GM08714 (cell line): Measurements from ENCODE around the gene GNL1.
A peak's percentile ranks its signal among the peaks of the same experiment; 100 is the strongest.
"Not testable (repeated sequence)": the region's sequence is repeated elsewhere in the genome, so short reads cannot be mapped to it uniquely, and the experiment has no call there.

Source experiments
- H3K4me3 ChIP-seq: fragments of 200-500 bp; sonication (Bioruptor generic); 2 replicates; pipeline ENCODE4 v1.5.1; 2014; ENCODE audit warnings: mild to moderate bottlenecking, low read length, inconsistent platforms
- ZNF274 ChIP-seq: IDR thresholded peaks from 2 replicates; pipeline ENCODE4 v1.6.1; 2012; ENCODE audit warnings: mild to moderate bottlenecking, low read depth, low read length

Gene GNL1

GRCh38 chr6:30508890-30509736, 47.2 kb downstream of the GNL1 start:
- TF ChIP-seq ZNF274: no peak
- H3K4me3 ChIP-seq: peak overlapping the region; percentile 50; the same call in 1 of the 2 replicates

GRCh38 chr6:30507849-30508827, 48.2 kb downstream of the GNL1 start:
- no peak for TF ChIP-seq ZNF274
- H3K4me3 ChIP-seq: peak overlapping the region; percentile 50; the same call in 1 of the 2 replicates

- no peak for TF ChIP-seq ZNF274
- no peak overlapping the region for H3K4me3 ChIP-seq
Measured at GRCh38 chr6:30500421-30501355, 55.6 kb downstream of the GNL1 start.

GRCh38 chr6:30498705-30499104, 57.6 kb downstream of the GNL1 start:
- not testable (repeated sequence) for H3K4me3 ChIP-seq

GRCh38 chr6:30497714-30498113, 58.6 kb downstream of the GNL1 start:
- TF ChIP-seq ZNF274: no peak
- H3K4me3 ChIP-seq: no peak overlapping the region

- not testable (repeated sequence) for H3K4me3 ChIP-seq
Measured at GRCh38 chr6:30497261-30497599, 59.1 kb downstream of the GNL1 start.

- no peak overlapping the region for H3K4me3 ChIP-seq
- TF ChIP-seq ZNF274: no peak
Measured at GRCh38 chr6:30495993-30496392, 60.3 kb downstream of the GNL1 start.

- not testable (repeated sequence) for H3K4me3 ChIP-seq
Measured at GRCh38 chr6:30495060-30495459, 61.2 kb downstream of the GNL1 start.

- TF ChIP-seq ZNF274: no peak
- no peak overlapping the region for H3K4me3 ChIP-seq
Measured at GRCh38 chr6:30494291-30494861, 61.9 kb downstream of the GNL1 start.

GRCh38 chr6:30493643-30494250, 62.5 kb downstream of the GNL1 start:
- no peak overlapping the region for H3K4me3 ChIP-seq
- TF ChIP-seq ZNF274: no peak

- no peak for TF ChIP-seq ZNF274
- no peak overlapping the region; the same call in 1 of the 2 replicates for H3K4me3 ChIP-seq
Measured at GRCh38 chr6:30491991-30492952, 64.0 kb downstream of the GNL1 start.
